Esophagus muscularis mucosa (tissue), 4 donors: ENCODE results near the gene QRFPR.

ENCODE experiments used
- CTCF ChIP-seq, 3 experiments: fragments of 200-600 bp in 2 of 3; fragments of 450-650 bp in 1 of 3; sonication (generic) in 2 of 3; IDR thresholded peaks; one replicate each; pipeline ENCODE4 v1.5.1; 2017 to 2019; ENCODE audit warnings: antibody characterized with exemption in 3 of 3, mild to moderate bottlenecking in 2 of 3, moderate library complexity in 1 of 3
- EP300 ChIP-seq: sonication (generic); formaldehyde crosslinking; IDR thresholded peaks from one replicate; pipeline ENCODE4 v1.6.1; 2017; ENCODE audit warnings: antibody characterized with exemption
- POLR2A ChIP-seq: fragments of 450-650 bp; IDR thresholded peaks from one replicate; pipeline ENCODE4 v1.6.1; 2017; ENCODE audit warnings: antibody characterized with exemption, moderate library complexity, mild to moderate bottlenecking, low read depth

DNA sequence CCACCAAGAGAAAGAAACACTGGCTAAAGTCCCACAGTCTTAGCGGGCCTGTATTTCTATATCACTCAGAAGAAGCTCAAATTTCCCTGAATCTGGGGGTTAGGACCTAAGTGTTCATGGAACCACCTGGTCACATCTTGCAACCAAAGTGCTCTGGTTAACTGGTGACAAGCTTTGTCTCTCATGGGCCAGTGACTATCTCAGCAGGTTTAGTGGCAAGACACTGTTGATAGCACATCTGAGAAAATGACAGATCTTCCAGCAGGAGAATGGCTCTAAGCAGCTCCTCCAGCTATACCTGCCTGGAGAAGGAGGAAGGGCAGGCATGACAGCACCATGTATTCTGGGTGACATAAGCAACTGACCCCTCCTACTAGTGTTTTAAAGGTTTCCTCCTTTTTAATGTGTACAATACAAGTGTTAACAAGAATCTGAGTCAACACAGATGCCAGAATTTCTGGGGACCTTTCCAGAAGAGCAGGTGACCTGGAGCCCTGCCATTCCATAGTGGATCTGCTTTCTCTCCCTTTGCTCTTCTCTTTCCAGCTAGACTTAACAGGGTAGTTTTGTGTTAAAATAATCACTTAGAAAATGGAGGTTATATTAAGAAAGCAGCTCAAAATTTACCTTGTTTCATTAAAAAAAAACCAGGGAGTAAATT is 17.3 kb upstream of the QRFPR start:
- TF ChIP-seq CTCF (IDR thresholded peaks at IDR 0.05) (no peak), EP300 (no peak), POLR2A (no peak)
